Osteocyte (in vitro differentiated cells): ENCODE results near the gene ADAMTS8. TPM values are rescaled to one million over a fixed set of nuclear protein-coding genes. Genes with fewer than 3 reads are reported as not detected.
A peak's percentile ranks its signal among the peaks of the same experiment; 100 is the strongest.

Experiments used
- DNase-seq: peaks from one replicate; pipeline ENCODE4 v3.0.0; 2021; ENCODE audit warnings: mixed read lengths; ENCODE audit not compliant: unreplicated experiment; ENCODE audit errors: extremely low spot score
- H3K27ac Mint-ChIP-seq: one replicate; pipeline ENCODE4 v1.8.0; 2021; ENCODE audit warnings: mild to moderate bottlenecking, mixed read lengths; ENCODE audit not compliant: unreplicated experiment
- H3K27me3 Mint-ChIP-seq: one replicate; pipeline ENCODE4 v1.8.0; 2021; ENCODE audit warnings: mixed read lengths; ENCODE audit not compliant: unreplicated experiment
- H3K36me3 Mint-ChIP-seq: one replicate; pipeline ENCODE4 v1.8.0; 2021; ENCODE audit warnings: mixed read lengths; ENCODE audit not compliant: unreplicated experiment
- H3K4me1 Mint-ChIP-seq: one replicate; pipeline ENCODE4 v1.8.0; 2021; ENCODE audit warnings: mixed read lengths; ENCODE audit not compliant: unreplicated experiment
- H3K4me3 Mint-ChIP-seq: one replicate; pipeline ENCODE4 v1.8.0; 2021; ENCODE audit warnings: mild to moderate bottlenecking, moderate library complexity, mixed read lengths; ENCODE audit not compliant: unreplicated experiment
- H3K9me3 Mint-ChIP-seq: one replicate; pipeline ENCODE4 v1.8.0; 2021; ENCODE audit warnings: mixed read lengths; ENCODE audit not compliant: unreplicated experiment
- CTCF ChIP-seq: fragments of 200-600 bp; sonication (generic); IDR thresholded peaks from 2 replicates; pipeline ENCODE4 v1.5.0; 2021; ENCODE audit warnings: antibody characterized with exemption, mild to moderate bottlenecking, moderate library complexity
- total RNA-seq: library from RNA; stranded (reverse); gene quantifications from 2 replicates; pipeline ENCODE4 v1.2.1, GENCODE V29; 2021

ADAMTS8 gene
- total RNA-seq, 1 donor from 2014 or later, result 0.19 TPM

- H3K36me3 Mint-ChIP-seq, result no peaks in the 10 kb centered on the region
Observed at GRCh38 chr11:130434521-130435223, 6.3 kb upstream of the ADAMTS8 start.

GRCh38 chr11:130433357-130433756 lies 4.9 kb upstream of the ADAMTS8 start:
- peaks cover 25% of the 10 kb centered on the region for H3K27me3 Mint-ChIP-seq
- no peak for DNase-seq
- H3K36me3 Mint-ChIP-seq, result peaks cover 5% of the 10 kb centered on the region
- no peaks in the 10 kb centered on the region for H3K9me3 Mint-ChIP-seq
- peaks cover 18% of the 10 kb centered on the region for H3K4me1 Mint-ChIP-seq
- no peak overlapping the region for H3K4me3 Mint-ChIP-seq
- TF ChIP-seq CTCF, result no peak
- H3K27ac Mint-ChIP-seq, result no peak overlapping the region

More at GRCh38 chr11:130434521-130435223, 6.3 kb upstream of the ADAMTS8 start:
- peaks cover 12% of the 10 kb centered on the region for H3K27me3 Mint-ChIP-seq
- peak; percentile 73 for TF ChIP-seq CTCF
- no peaks in the 10 kb centered on the region for H3K9me3 Mint-ChIP-seq
- DNase-seq, result no peak
- no peak overlapping the region for H3K27ac Mint-ChIP-seq
- peaks cover 9% of the 10 kb centered on the region for H3K4me1 Mint-ChIP-seq
- no peak overlapping the region for H3K4me3 Mint-ChIP-seq

- no peak overlapping the region for H3K4me3 Mint-ChIP-seq
- no peak for TF ChIP-seq CTCF
- DNase-seq, result no peak
- no peaks in the 10 kb centered on the region for H3K9me3 Mint-ChIP-seq
- peaks cover 31% of the 10 kb centered on the region for H3K27me3 Mint-ChIP-seq
- peaks cover 23% of the 10 kb centered on the region for H3K4me1 Mint-ChIP-seq
- H3K36me3 Mint-ChIP-seq, result peaks cover 5% of the 10 kb centered on the region
- no peak overlapping the region for H3K27ac Mint-ChIP-seq
Observed at GRCh38 chr11:130431801-130432200, 3.4 kb upstream of the ADAMTS8 start.

GRCh38 chr11:130431331-130431773 lies 2.9 kb upstream of the ADAMTS8 start:
- Mint-ChIP-seq H3K27me3 (peaks cover 36% of the 10 kb centered on the region), H3K4me1 (peaks cover 20% of the 10 kb centered on the region), H3K27ac (no peak overlapping the region), H3K36me3 (peaks cover 5% of the 10 kb centered on the region), H3K9me3 (no peaks in the 10 kb centered on the region), H3K4me3 (peak overlapping the region; percentile 22)
- peak; percentile 68 for TF ChIP-seq CTCF
- DNase-seq, result no peak

GRCh38 chr11:130429983-130430382 lies 1.6 kb upstream of the ADAMTS8 start:
- no peaks in the 10 kb centered on the region for H3K9me3 Mint-ChIP-seq
- H3K36me3 Mint-ChIP-seq, result peaks cover 5% of the 10 kb centered on the region
- no peak overlapping the region for H3K4me3 Mint-ChIP-seq
- no peak for DNase-seq
- H3K4me1 Mint-ChIP-seq, result peaks cover 16% of the 10 kb centered on the region
- no peak for TF ChIP-seq CTCF
- H3K27ac Mint-ChIP-seq, result no peak overlapping the region
- peaks cover 50% of the 10 kb centered on the region for H3K27me3 Mint-ChIP-seq
